HepG2 (cell line): Measurements from ENCODE around the gene KATNB1. TPM values are rescaled to one million over a fixed set of nuclear protein-coding genes. Genes with fewer than 3 reads are reported as not detected.

ENCODE experiments used
- ATF7 ChIP-seq, 2 experiments: fragments of 450-650 bp in 1 of 2; sonication (generic) in 1 of 2; formaldehyde crosslinking in 1 of 2; IDR thresholded peaks; 2 replicates each; pipeline versions ENCODE4 v1.4.0 to v1.6.1; 2016 to 2020; ENCODE audit warnings: antibody characterized with exemption in 1 of 2, mild to moderate bottlenecking in 1 of 2, missing genetic modification reagents in 1 of 2
- ERF ChIP-seq: IDR thresholded peaks from 2 replicates; pipeline ENCODE4 v1.6.1; 2018; ENCODE audit warnings: missing biosample characterization, missing genetic modification reagents
- FOXA3 ChIP-seq: IDR thresholded peaks from 2 replicates; pipeline ENCODE4 v1.6.1; 2016; ENCODE audit warnings: missing genetic modification reagents, missing compliant biosample characterization
- FOXP1 ChIP-seq, 2 experiments: fragments of 450-650 bp in 1 of 2; IDR thresholded peaks; 2 replicates each; pipeline ENCODE4 v1.6.1; 2017 to 2018; ENCODE audit warnings: antibody characterized with exemption in 1 of 2
- ISL2 ChIP-seq: sonication (generic); formaldehyde crosslinking; IDR thresholded peaks from 2 replicates; pipeline ENCODE4 v1.5.0; 2020; ENCODE audit warnings: missing genetic modification reagents
- KAT7 ChIP-seq: IDR thresholded peaks from 2 replicates; pipeline ENCODE4 v1.6.1; 2018; ENCODE audit warnings: borderline replicate concordance, missing compliant biosample characterization
- KAT8 ChIP-seq: IDR thresholded peaks from 2 replicates; pipeline ENCODE4 v1.6.1; 2016; ENCODE audit warnings: missing genetic modification reagents, missing compliant biosample characterization
- MED1 ChIP-seq: sonication (generic); formaldehyde crosslinking; IDR thresholded peaks from 2 replicates; pipeline ENCODE4 v1.4.0; 2020; ENCODE audit warnings: missing genetic modification reagents
- NONO ChIP-seq, 2 experiments: fragments of 450-650 bp in 1 of 2; sonication (generic) in 1 of 2; formaldehyde crosslinking in 1 of 2; IDR thresholded peaks in 1 of 2; conservative IDR thresholded peaks in 1 of 2; 2 replicates each; pipeline versions ENCODE4 v1.6.1 to v1.8.0; 2017 to 2022; ENCODE audit warnings: mild to moderate bottlenecking in 1 of 2, missing genetic modification reagents in 1 of 2, moderate library complexity in 1 of 2
- PHF21A ChIP-seq: sonication (generic); formaldehyde crosslinking; IDR thresholded peaks from 2 replicates; pipeline ENCODE4 v1.5.0; 2020; ENCODE audit warnings: mild to moderate bottlenecking, missing genetic modification reagents
- PPARG ChIP-seq: conservative IDR thresholded peaks from 2 replicates; pipeline ENCODE4 v1.6.1; 2016; ENCODE audit warnings: missing biosample characterization, missing genetic modification reagents
- REPIN1 ChIP-seq: sonication (generic); formaldehyde crosslinking; IDR thresholded peaks from 2 replicates; pipeline ENCODE4 v1.8.0; 2022; ENCODE audit warnings: missing genetic modification reagents, low read depth, mild to moderate bottlenecking, borderline replicate concordance
- RXRB ChIP-seq: IDR thresholded peaks from 2 replicates; pipeline ENCODE4 v1.6.1; 2016; ENCODE audit warnings: borderline replicate concordance, missing genetic modification reagents, missing compliant biosample characterization
- SRSF9 ChIP-seq: fragments of 200-400 bp; formaldehyde crosslinking; IDR thresholded peaks from 2 replicates; pipeline ENCODE4 v1.6.1; 2018; ENCODE audit warnings: borderline replicate concordance, mild to moderate bottlenecking, low read depth, low read length; ENCODE audit not compliant: insufficient read depth, poor library complexity, severe bottlenecking
- ZNF264 ChIP-seq: sonication (generic); formaldehyde crosslinking; IDR thresholded peaks from 2 replicates; pipeline ENCODE4 v1.4.0; 2020; ENCODE audit warnings: missing genetic modification reagents
- ZNF619 ChIP-seq: sonication (generic); formaldehyde crosslinking; IDR thresholded peaks from 2 replicates; pipeline ENCODE4 v1.4.0; 2020; ENCODE audit warnings: mild to moderate bottlenecking, missing genetic modification reagents
- ZNF788 ChIP-seq: sonication (generic); formaldehyde crosslinking; IDR thresholded peaks from 2 replicates; pipeline ENCODE4 v1.5.0; 2020; ENCODE audit warnings: mild to moderate bottlenecking, missing genetic modification reagents, borderline replicate concordance
- polyA plus RNA-seq, 8 experiments: library from polyadenylated mRNA; depleted of rRNA in 3 of 8; stranded (reverse) in 7 of 8; unstranded in 1 of 8; fragments of >200 nt; fragmentation: Illumina TruSeq in 4 of 8; extraction: Trizol in 4 of 8; gene quantifications; 2 replicates each; pipeline versions ENCODE4 v1.2.1 to v1.2.3, GENCODE V29; 2011 to 2016; ENCODE audit warnings: low read depth in 4 of 8, missing spikeins in 1 of 8, mixed read lengths in 1 of 8; ENCODE audit not compliant: insufficient read depth in 1 of 8
- total RNA-seq, 5 experiments: library from RNA; depleted of rRNA; stranded (reverse); fragments of >200 nt; fragmentation: Illumina TruSeq; extraction: Trizol; gene quantifications; 2 replicates each; pipeline ENCODE4 v1.2.3, GENCODE V29; 2016; ENCODE audit warnings: low read depth in 1 of 5
- TF ChIP-seq, protein P1 (sequence below): IDR thresholded peaks from 2 replicates; pipeline ENCODE4 v1.6.1; 2016
- TF ChIP-seq, protein P2 (sequence below): sonication (generic); formaldehyde crosslinking; IDR thresholded peaks from 2 replicates; pipeline ENCODE4 v1.9.0; 2021; ENCODE audit warnings: missing genetic modification reagents, borderline replicate concordance
- TF ChIP-seq, protein P3 (sequence below): sonication (generic); formaldehyde crosslinking; IDR thresholded peaks from 2 replicates; pipeline ENCODE4 v1.5.0; 2020; ENCODE audit warnings: mild to moderate bottlenecking, missing genetic modification reagents
- TF ChIP-seq, protein P4 (sequence below): sonication (generic); formaldehyde crosslinking; IDR thresholded peaks from 2 replicates; pipeline ENCODE4 v1.4.0; 2020; ENCODE audit warnings: missing genetic modification reagents

The KATNB1 gene
- total and polyA plus RNA-seq, 2 of the 13 experiments (the other 11 are each of a cell fraction or from before 2014, with no cell fraction given), result 31.5 to 43.5 TPM

DNA sequence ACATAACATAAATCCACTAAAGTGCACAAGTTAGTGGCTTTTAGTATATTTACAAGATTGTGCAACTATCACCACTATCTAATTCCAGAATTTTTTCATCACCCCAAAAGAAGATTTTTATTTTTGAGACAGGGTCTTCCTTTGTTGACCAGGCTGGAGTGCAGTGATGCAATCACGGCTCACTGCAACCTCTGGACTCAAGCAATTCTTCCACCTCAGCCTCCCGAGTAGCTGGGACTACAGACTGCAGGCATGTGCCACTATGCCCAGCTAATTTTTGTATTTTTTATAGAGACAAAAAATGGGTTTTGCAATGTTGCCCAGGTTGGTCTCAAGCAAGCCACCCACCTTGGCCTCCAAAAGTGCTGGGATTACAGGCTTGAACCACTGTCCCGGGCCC, 25.9 kb upstream of the KATNB1 start (continued):
- peak; percentile 49; the same call in 1 of the 2 replicates for TF ChIP-seq ATF7 (IDR thresholded peaks at IDR 0.05)
- TF ChIP-seq ATF7 (CRISPR knock-in tag; IDR thresholded peaks at IDR 0.05), result peak; percentile 67; the same call in 1 of the 2 replicates
- TF ChIP-seq FOXP1 (IDR thresholded peaks at IDR 0.05), result no peak
- TF ChIP-seq FOXP1 (CRISPR knock-in tag; IDR thresholded peaks at IDR 0.05), result peak; percentile 44; the same call in 1 of the 2 replicates
- TF ChIP-seq RXRB (CRISPR knock-in tag), result peak; percentile 52; the same call in 1 of the 2 replicates
- TF ChIP-seq, protein P1, sequence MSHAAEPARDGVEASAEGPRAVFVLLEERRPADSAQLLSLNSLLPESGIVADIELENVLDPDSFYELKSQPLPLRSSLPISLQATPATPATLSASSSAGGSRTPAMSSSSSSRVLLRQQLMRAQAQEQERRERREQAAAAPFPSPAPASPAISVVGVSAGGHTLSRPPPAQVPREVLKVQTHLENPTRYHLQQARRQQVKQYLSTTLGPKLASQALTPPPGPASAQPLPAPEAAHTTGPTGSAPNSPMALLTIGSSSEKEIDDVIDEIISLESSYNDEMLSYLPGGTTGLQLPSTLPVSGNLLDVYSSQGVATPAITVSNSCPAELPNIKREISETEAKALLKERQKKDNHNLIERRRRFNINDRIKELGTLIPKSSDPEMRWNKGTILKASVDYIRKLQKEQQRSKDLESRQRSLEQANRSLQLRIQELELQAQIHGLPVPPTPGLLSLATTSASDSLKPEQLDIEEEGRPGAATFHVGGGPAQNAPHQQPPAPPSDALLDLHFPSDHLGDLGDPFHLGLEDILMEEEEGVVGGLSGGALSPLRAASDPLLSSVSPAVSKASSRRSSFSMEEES (CRISPR knock-in tag), result peak; percentile 25; the same call in 1 of the 2 replicates
- TF ChIP-seq, protein P2, sequence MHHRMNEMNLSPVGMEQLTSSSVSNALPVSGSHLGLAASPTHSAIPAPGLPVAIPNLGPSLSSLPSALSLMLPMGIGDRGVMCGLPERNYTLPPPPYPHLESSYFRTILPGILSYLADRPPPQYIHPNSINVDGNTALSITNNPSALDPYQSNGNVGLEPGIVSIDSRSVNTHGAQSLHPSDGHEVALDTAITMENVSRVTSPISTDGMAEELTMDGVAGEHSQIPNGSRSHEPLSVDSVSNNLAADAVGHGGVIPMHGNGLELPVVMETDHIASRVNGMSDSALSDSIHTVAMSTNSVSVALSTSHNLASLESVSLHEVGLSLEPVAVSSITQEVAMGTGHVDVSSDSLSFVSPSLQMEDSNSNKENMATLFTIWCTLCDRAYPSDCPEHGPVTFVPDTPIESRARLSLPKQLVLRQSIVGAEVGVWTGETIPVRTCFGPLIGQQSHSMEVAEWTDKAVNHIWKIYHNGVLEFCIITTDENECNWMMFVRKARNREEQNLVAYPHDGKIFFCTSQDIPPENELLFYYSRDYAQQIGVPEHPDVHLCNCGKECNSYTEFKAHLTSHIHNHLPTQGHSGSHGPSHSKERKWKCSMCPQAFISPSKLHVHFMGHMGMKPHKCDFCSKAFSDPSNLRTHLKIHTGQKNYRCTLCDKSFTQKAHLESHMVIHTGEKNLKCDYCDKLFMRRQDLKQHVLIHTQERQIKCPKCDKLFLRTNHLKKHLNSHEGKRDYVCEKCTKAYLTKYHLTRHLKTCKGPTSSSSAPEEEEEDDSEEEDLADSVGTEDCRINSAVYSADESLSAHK, result no peak
- TF ChIP-seq NONO (IDR thresholded peaks at IDR 0.05), result no peak
- TF ChIP-seq NONO (CRISPR knock-in tag; conservative IDR thresholded peaks at IDR 0.05), result 0 out of 2 replicates have a peak, but pooled peaks have one; percentile 25
- no peak for TF ChIP-seq KAT8 (CRISPR knock-in tag)
- TF ChIP-seq ERF (CRISPR knock-in tag), result 0 out of 2 replicates have a peak, but pooled peaks have one; percentile 47
- no peak for TF ChIP-seq SRSF9
- peak; percentile 71 for TF ChIP-seq ISL2
- peak; percentile 80; the same call in 1 of the 2 replicates for TF ChIP-seq KAT7
- peak; percentile 68 for TF ChIP-seq MED1 (CRISPR knock-in tag)
- peak; percentile 70; the same call in 1 of the 2 replicates for TF ChIP-seq ZNF264 (CRISPR knock-in tag)
- TF ChIP-seq, protein P3, sequence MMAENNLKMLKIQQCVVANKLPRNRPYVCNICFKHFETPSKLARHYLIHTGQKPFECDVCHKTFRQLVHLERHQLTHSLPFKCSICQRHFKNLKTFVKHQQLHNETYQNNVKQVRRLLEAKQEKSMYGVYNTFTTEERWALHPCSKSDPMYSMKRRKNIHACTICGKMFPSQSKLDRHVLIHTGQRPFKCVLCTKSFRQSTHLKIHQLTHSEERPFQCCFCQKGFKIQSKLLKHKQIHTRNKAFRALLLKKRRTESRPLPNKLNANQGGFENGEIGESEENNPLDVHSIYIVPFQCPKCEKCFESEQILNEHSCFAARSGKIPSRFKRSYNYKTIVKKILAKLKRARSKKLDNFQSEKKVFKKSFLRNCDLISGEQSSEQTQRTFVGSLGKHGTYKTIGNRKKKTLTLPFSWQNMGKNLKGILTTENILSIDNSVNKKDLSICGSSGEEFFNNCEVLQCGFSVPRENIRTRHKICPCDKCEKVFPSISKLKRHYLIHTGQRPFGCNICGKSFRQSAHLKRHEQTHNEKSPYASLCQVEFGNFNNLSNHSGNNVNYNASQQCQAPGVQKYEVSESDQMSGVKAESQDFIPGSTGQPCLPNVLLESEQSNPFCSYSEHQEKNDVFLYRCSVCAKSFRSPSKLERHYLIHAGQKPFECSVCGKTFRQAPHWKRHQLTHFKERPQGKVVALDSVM, result peak; percentile 50; the same call in 1 of the 2 replicates
- no peak for TF ChIP-seq ZNF619 (CRISPR knock-in tag)
- peak; percentile 49; the same call in 1 of the 2 replicates for TF ChIP-seq ZNF788
- TF ChIP-seq FOXA3 (CRISPR knock-in tag), result peak; percentile 77
- peak; percentile 48; the same call in 1 of the 2 replicates for TF ChIP-seq REPIN1 (CRISPR knock-in tag)
- peak; percentile 68 for TF ChIP-seq PPARG
- TF ChIP-seq, protein P4, sequence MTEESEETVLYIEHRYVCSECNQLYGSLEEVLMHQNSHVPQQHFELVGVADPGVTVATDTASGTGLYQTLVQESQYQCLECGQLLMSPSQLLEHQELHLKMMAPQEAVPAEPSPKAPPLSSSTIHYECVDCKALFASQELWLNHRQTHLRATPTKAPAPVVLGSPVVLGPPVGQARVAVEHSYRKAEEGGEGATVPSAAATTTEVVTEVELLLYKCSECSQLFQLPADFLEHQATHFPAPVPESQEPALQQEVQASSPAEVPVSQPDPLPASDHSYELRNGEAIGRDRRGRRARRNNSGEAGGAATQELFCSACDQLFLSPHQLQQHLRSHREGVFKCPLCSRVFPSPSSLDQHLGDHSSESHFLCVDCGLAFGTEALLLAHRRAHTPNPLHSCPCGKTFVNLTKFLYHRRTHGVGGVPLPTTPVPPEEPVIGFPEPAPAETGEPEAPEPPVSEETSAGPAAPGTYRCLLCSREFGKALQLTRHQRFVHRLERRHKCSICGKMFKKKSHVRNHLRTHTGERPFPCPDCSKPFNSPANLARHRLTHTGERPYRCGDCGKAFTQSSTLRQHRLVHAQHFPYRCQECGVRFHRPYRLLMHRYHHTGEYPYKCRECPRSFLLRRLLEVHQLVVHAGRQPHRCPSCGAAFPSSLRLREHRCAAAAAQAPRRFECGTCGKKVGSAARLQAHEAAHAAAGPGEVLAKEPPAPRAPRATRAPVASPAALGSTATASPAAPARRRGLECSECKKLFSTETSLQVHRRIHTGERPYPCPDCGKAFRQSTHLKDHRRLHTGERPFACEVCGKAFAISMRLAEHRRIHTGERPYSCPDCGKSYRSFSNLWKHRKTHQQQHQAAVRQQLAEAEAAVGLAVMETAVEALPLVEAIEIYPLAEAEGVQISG, result peak; percentile 49
- peak; percentile 69 for TF ChIP-seq PHF21A (CRISPR knock-in tag)
